HG02870 (cell line): ENCODE data around the gene CDKL5.
"Not testable (repeated sequence)": the region's sequence is repeated elsewhere in the genome, so short reads cannot be mapped to it uniquely, and the experiment has no call there.

Source experiments
- ATAC-seq: cut with Tn5 transposase; IDR thresholded peaks from one replicate; pipeline ENCODE4 v1.9.1; 2021; ENCODE audit warnings: mild to moderate bottlenecking, moderate library complexity; ENCODE audit not compliant: unreplicated experiment

Gene CDKL5

DNA sequence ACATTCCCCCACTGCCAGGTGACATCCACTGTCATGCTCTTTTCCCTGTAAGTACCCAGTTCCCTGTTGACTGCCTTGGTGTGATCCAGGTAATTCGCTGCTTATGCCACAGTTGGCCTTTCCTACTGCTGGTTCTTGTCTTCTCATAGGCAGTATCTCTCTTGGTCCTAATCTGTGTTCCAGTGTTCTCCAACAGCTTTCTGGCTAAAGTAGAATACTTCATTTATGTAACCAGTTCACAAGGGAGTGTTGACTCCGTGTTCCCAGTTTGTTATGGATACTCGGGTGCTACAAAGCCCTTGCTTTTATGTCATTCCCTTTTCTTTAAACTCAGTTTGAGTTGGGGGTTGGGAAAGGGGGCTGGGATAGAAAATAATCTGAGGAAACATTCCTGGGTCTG is 148.1 kb downstream of the CDKL5 start:
- ATAC-seq, result no peak

DNA sequence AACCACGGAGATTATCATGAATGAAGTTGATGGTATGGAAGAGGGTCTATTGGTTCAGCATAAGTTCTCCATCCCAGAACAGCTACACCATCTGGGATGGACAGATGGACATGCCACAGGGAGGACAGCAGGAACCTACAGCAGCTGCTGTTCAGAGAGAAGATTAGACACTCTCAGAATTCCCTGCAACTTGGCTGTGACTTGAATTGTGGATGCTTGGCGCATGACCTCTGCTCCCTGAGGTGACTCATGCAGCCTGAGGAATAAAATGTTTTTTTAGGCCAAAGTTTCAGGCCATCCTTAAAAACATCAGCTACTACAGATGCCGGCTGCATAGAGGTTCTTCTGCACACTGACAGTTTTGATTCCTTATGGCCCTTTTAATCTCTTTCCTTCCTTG is 149.2 kb downstream of the CDKL5 start:
- ATAC-seq, result no peak

DNA sequence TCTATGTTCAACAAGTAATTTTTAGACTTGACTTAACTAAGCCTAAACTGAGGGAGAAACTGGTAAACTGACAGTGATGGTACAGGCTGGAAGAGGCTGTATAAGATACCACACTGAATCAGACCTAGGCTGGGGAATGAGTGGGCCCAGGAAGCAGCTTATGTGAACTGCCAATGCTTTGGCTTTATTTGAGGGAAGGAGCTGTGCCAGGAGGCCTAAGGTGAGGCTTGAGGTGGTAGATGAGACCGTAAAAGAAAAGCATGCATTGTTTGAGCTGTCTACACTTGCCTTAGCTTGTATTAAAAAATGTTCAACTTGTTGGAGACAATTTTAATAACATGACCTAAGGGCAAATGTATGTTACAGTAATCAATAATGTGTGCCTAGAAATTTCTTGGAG is 150.3 kb downstream of the CDKL5 start:
- no peak for ATAC-seq

DNA sequence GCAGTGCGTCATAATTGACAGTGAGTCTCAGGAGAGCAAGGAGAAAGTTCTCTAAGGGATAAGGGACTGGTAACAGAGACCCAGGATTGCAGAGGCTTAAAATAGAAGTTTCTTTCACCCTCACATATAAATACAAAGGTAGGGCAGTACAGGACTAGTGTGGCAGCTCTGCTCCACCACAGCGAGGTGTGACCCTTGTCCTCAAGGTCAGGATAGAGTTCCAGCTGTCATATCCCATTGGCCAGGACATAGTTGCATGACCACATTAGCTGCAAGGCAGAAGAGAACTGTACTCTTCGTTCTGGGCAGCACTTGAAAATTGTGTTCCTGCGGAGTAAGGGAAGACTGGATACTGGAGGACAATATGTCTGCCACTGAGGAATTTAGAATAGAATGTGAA is 152.0 kb downstream of the CDKL5 start:
- no peak for ATAC-seq

DNA sequence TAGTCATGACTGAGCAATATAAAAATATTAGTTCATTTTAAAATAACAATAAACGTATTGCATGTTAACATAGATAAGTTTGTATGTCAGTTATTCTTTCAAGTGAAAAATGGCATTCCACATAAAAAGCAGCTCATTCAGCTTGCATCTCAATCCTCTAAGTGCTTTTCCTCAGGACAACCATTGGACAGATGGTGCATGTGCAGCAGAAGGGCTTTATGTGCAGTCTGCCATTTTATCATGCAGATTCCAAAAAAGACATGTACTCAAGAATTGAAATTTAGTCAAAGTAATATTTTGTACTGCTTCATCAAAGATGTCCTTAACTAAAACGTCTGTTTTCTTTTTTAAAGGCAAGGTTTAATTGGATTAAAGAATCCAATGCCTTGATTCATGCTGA is 153.1 kb downstream of the CDKL5 start:
- no peak for ATAC-seq

DNA sequence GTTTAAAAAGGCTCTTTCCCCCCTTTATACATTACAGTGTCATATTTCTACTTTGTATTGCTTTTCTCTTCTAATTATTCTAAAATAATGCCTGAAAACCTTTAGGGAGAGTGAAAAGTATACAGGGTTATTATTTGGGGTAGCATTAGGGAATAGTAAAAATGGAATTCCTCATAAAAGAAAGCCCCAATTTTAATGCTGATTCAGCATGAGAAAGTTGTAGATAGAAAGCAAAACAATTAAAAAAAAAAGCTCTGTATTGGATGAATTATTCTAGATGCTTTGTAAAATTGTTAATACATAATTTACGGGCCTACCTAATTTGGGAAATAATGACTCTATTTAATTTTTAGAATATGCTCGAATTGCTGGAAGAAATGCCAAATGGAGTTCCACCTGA is 154.1 kb downstream of the CDKL5 start:
- no peak for ATAC-seq

DNA sequence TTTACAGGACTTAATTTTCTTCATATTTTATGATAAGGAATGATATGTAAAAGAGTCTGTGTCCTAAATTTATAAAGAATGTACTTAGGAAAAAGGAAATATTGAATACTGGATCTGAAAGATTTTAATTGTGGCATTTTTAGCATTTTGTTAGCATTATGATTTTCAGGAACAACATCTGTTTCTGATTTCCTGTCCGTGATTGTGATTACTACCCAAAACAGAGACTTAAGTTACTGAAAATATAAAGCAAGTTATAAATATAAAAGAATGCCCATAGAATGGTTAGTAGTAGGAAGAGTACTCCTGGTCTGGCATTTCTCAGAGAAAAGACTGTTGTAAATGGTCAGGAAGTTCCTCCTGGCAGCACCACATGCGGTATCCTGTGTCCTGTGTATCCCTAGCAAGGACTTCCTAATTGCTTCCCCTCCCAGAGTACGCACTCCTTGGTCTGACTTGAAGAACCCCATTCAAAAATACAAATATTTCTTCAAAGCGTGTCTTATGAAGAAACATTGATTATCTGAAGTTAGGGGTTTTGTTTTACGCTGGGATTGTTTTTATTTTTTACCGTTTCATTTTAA is 157.6 kb downstream of the CDKL5 start:
- no peak for ATAC-seq

DNA sequence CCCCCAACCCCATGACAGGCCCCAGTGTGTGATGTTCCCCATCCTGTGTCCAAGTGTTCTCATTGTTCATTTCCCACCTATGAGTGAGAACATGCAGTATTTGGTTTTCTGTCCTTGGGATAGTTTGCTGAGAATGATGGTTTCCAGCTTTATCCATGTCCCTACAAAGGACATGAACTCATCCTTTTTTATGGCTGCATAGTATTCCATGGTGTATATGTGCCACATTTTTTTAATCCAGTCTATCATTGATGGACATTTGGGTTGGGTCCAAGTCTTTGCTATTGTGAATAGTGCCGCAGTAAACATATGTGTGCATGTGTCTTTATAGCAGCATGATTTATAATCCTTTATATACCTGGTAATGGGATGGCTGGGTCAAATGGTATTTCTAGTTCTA is 163.9 kb downstream of the CDKL5 start:
- ATAC-seq, result not testable (repeated sequence)

DNA sequence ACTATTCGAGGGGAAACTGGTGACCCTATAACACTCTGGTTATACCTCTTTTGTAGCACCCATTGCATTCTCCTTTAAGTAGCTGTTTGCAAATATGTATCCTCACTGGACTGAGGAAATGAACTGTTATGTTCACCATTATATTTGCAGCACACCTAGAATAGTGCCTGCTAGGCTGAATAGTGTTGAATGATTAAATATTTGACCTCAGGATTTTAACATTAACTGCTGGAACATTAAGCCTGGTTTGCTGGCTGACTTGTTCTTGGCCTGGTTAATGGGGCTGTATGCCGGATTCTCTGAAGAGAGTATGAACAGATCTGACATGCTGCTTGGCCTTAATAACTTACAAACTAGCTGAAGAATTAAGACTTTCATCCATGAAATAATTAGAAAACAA is 166.4 kb downstream of the CDKL5 start:
- no peak for ATAC-seq

DNA sequence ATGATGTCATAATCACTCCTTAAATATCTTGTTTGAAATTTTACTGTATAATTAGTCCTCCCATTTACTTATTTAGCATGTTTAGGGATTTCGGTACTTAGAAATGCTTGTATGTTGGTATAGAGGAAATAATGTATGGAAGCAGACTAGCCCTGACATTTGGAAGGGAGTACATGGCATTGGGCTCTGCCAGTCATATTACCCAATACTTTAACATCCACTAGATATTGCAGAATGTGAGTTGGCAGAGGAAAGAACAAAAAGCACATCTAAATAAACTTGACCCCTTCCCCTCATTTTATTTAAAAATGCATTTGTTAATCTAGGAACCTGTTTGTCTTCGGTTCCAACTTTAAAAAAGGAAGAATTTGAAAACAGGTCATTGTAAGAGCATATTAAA is 168.7 kb downstream of the CDKL5 start:
- no peak for ATAC-seq

DNA sequence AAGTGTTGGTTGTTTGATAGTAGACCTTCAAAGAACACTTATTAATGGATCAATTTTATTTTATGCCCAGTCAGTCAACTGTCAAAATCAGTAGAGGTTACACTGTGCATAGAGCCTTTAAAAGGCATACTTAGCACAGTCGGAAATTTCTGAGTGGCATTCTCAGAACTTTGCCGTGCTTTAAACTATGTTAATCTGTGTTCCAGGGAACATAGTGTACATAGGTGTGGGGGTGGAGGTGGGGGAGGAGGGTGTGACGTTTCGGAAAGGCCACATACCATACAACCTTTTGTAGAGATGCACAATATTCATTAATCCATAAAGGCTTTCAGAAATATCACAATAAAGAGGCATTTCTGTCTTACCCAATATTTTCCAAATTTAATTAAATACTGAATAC is 170.7 kb downstream of the CDKL5 start:
- ATAC-seq, result no peak

DNA sequence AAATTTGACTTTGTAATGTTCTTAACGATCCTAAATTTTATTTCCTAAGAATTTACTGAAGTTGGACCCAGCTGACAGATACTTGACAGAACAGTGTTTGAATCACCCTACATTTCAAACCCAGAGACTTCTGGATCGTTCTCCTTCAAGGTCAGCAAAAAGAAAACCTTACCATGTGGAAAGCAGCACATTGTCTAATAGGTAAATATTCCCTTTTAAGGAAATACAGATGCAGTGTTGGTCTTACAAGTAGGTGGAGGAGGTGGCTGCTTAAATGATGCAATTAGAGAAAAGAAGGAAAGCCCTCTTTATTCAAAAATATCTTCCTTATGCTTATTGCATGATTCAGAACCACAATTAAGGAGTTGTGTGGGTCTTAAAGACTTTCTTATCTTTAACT is 173.0 kb downstream of the CDKL5 start:
- ATAC-seq, result no peak

DNA sequence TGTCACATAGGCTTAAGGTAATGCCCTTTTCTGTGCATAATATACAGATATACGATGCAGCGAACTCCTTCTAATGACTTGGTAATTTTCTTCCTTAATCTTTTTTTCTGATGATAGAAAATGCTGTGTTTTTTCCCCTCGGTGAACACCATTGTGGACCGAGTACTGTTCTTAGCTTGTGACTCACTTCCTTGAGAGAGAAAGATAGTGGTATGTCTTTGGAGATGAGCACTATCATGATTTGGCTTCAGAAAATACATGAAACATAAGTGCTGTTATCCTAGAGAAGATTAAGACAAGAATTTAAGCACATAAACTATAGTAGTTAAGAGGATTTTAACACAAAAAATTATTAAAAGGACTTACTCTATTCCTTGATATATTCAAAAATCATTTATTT is 182.6 kb downstream of the CDKL5 start:
- no peak for ATAC-seq

DNA sequence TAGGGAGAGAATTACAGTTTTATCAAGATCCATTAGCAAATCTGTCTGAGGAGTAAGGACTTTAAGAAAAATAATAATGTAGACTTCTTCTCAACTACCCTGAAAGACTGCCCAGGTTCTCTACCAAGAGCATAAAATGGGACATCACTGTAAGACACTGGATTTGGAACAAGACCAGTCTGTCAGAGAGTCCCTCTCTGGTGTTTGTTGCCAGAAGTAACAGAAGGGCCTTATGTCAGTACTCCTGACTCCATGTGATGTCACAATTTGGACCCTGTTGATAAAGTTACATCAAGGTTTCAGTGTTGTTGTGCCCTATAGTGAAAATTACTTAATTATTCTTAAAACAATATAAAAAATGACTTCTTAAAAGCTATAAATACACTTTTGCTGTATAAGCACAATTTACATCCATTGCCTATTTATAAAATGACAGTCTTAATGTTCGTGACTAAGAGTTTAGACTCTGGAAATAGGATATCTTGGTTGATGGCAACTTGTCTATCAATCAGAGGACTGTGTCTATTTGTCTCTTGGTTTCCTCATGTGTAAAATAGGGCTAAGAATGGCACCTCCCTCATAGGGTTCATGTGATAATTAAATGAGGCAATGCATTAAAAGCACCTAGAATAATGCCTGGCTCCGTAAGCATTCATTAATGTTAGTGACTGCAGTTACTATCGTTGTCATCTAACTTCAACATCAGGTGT is 188.7 kb downstream of the CDKL5 start:
- no peak for ATAC-seq

DNA sequence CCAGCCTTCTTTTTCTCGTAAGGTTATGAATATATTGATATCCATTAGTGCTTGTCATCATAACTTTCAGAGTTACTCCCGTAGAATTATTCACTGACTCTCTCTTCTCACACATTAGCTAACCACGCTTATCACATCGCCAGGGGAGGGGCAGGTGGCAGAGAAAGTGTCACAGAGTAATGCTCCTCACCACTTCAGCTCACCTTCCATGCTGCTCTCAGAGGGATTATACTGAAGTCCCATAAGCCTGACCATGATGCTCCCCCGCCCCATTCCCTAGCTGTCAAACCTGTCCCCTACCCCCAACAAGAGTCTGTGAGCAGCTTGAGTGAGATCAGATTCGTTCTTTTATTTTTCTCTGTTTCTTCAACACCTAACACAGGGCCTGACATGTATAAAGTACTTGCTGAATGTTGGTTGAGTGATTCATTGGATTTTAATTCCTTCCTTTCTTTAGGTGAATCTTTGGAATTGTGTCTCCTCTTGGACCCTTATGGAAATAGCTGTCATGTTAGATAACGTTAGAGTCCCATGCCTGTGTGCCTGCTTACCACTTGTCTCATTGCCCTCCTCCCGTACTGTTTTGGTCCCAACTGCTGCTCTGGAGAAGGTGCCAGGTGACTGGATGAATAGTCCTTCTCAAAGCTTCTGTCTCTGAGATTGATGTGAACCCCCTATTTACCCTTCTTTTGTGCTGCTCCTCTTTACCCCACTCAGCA is 191.4 kb downstream of the CDKL5 start:
- no peak for ATAC-seq

DNA sequence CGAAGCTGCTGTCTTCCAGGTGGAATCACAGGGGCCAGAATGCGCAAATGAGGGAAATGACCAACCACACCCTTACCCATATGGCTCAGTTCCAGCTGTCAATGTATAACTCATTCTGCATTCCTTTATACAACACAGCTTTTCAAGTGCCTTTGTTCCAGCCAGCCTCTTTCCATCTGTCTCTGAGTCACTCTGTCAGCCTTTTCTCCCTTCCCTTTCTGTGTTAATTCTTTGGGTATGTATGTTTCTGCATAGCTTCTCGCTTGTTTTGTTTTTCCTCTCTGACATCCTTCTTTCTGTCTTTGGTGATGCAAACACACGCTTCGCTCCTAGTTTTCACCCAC is 192.0 kb downstream of the CDKL5 start:
- no peak for ATAC-seq

DNA sequence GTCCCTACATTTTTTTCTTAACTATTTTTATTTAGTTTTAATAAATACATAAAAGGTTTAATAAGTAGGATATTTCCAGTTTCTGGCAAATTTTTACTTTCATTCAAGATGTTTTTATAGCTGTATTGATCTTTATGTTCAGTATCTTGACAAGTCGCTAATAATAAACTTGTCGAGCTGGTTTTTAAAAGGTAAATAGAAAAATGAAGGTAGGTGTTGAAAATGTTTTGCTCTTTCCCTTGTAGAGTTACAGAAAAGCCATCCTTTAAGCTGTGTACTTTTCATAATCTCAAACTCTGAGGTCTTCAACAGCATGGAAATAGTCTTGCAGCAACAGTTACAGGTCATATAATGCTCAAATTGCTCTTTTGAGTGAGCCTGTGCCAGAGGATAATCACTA is 193.9 kb downstream of the CDKL5 start:
- ATAC-seq, result no peak

DNA sequence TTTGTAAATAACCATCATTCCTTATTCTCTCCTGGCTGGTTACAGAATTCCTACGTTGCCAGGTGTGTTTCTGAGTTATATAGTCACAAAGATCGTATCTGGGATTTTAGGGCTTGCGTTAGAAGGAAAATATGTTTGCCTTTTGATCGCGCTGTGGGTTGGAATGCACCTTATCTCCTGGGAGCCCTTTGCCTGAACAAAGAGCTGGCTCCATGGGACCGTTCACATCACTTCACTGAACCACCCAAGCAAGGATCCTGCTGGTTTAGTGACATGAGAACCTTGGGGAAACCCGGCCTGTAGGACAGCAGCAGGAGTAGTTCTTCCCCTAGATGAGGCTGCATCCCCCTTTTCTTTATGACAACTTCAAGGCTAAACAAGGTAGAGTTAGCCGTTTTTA is 194.9 kb downstream of the CDKL5 start:
- no peak for ATAC-seq

DNA sequence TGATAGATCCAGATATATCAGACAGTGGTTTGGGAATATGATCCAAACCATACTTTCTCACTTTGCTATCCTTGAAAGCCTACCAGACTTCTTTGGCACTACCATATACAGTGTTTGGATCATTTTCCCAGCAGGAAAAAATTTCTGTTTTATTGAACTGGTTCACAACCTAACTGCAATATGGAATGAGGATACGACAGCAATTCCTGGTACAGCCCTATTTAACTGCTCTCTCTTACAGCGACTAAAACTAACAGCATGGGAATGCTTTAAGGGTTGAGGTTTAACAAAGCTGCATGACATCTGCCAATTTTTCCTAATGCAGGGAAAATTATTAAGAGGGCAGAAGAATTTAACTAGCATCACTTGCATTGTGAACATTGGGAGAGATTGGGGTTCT is 199.2 kb downstream of the CDKL5 start:
- ATAC-seq, result no peak

DNA sequence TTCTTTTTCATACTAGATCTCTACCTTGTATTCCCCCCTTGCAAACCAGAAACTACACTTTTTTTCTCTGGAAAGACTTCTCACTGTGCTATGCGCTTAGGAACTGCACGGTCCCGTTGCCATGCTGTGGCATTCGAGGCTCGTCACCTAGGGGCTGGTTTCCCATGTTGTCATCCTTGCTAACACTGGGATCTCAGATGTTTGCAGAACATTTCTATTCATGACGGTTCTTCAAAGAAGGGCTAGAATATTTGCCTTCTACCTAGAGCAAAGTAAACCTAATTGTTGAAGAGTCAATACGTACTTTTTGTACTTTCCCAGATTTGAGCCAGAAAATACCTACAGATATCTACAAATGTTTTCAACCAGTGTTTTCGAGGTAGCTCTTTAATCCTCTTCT is 205.5 kb downstream of the CDKL5 start:
- ATAC-seq, result no peak

DNA sequence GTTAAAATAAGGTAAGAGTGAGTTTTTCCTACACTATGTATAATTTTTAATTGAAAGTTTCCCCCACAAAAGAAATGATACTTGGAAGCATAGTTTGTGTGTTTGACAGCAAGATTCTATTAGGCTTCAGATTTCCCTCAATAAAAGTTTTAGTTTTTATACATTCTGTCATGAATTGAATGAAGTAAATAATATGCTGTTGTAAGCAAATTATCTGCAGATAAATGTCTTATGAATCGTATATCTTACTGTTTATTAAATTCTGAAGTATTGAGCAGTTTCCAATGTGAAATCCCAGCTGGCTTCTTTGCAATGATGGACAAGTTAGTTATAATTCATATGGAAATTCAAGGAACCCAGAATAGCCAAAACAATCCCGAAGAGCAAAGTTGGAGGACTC is 213.0 kb downstream of the CDKL5 start:
- no peak for ATAC-seq

DNA sequence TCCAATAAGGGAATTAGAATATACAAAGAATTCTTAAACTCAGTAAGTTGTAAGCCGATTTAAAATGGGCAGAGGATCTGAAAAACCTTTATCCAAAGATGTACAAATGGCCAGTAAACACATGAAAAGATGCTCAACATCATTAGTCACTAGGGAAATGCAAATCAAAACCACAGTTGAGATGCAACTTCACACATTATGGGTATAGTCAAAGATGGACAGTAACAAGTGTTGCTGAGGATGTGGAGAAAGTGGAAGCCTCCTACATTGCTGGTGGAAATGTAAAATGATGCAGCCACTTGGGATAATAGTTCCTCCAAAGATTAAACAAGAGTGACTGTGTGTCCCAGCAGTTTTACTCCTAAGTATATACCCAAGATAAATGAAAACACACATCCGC is 213.9 kb downstream of the CDKL5 start:
- ATAC-seq, result no peak

DNA sequence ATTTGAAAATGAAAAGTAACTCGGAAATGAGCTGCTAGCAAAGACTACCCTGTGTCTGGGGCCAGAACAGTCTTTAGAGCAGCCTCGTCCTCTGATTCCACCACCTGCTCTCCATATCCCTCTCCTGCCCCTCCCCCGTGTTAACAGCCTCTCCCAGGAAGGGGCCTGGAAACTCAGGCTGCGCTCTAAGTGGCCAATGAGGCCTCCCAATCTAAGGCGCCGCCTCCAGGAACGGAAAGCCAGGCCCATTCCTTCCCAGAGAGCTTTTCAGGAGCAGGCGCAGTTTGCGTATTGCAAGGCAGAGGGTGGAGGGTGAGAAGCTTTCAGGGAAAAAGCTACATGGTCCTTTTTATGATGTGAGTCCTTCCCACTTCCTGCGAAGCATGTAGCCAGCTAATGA is 215.3 kb downstream of the CDKL5 start:
- ATAC-seq, result no peak
